ENCODE data around the gene IL36RN. TPM values are rescaled to one million over a fixed set of nuclear protein-coding genes. Genes with fewer than 3 reads are reported as not detected.

The IL36RN gene
- total RNA-seq = not detected in 2 replicates

DNA sequence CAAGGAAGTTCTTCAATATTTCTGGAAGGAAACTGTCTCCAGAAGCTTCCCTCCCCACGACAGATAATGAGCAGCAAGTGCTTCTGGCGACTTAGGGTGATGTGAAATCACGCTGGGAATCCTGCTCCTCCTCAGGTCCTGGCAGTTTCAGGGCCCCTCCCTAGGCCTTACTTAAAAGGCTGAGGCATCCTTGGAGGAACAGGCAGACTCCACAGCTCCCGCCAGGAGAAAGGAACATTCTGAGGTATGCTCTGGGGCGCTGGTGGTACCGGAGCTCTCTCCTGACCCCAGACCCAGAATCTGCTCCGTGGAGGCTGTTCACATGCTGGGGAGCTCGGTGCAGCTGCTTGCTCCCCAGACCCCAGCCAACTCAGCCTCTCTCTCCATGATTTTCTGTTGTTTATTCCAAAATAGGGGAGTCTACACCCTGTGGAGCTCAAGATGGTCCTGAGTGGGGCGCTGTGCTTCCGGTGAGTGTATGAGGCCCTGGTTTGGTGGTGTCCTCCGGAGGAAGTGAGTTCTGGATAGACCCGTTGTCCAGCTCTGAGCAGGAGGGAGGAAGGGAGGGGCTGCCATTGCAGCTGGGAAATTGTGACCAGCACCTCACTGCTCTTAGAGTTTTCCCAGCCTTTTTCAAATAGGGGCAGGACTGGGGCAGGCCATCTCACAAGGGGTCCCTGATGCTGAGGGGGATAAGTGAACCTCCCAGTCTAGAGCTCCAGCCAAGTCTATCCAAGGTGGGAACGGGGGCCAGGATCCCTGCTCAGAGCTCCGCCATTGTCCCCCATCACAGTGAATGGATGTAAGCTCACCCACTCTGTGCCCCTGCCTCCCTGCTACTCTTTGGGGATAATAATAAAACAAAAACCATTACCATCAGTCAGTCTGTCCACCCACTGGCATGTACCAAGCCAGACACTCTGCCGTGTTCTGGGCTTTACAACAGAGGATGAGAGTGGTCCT lies at the start of gene IL36RN:
TSS of gene IL36RN (plus strand) at position 201 of the 963 bp plus-strand sequence. CDS start at position 442, 241 bp downstream.
- no peak for DNase-seq (ENCODE audit: low read depth in 2 of 2)

DNA sequence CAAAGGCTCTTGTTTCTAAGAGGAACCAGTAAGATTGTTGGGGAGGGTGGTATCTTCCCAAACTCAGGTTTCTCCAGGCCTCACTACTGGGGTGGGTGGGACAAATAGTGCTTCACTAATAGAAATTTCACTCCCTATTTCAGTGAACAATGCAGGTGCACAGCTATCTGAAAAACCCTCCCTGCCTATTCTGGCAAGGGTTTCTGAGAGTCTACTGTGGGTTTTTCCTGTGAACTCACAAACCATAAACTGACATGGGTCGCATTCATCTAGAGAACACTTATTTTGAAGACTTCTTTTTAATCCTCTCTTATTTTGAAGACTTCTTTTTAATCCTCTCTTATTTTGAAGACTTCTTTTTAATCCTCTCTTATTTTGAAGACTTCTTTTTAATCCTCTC lies 49.4 kb upstream of the IL36RN start:
- DNase-seq (ENCODE audit: low read depth in 2 of 2) = no peak

DNA sequence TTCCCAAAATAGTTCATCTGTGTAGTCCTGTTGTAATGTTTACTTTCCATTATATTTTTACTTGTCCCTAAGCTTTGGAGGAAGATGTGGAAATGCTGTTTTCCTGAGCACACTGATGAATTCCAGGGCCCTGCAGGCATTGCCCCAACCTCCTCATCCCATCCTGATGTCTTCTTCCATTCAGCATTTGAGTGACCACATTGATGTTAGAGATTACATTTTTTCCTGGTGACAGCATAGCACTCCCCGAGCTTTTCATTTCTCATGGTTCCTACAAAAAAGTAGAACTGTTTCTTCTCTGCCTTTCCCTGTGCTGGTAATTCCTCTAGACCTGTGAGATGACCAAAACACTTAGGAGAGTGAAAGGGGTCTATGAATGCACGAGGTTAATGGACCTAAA lies 48.9 kb upstream of the IL36RN start:
- DNase-seq (ENCODE audit: low read depth in 2 of 2) = no peak

GRCh38 chr2:113011108-113011507 lies 47.9 kb upstream of the IL36RN start:
- DNase-seq (ENCODE audit: low read depth in 2 of 2) = no peak

DNA sequence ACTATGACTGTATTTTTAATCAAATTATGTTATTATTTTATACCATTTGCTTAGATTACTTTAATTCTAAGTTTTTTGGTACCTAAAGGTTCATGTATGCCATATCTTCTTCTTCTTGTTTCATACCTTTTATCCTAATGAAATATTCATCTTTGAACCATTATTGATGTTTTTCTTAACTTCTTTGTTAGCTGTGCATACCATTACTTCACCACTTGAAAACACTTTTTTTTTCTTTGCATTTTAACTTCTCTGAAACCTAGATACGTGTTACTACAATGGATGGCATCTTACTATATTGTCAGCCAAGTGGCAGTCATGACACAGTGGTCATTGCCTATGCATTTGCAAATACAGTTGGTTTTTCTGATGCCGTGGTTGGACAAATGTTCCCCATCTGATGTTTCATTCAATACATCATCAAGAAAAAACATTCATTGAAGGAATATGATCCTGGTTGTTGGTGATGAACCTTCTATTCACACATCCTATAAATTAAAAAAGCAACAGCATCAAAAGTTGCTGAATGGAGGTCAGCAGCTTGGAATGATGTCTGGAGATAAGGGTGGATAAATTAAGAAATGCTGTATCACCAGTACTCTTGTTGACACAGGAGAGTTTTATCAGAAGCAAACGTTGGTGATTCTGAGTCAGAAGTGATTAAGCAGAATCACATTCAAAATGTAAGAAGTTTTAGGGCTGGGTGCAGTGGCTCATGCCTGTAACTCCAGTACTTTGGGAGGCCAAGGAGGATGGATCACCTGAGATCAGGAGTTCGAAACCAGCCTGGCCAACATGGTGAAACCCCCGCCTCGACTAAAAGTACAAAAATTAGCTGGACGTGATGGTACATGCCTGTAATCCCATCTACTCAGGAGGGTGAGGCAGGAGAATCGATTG lies 46.3 kb upstream of the IL36RN start:
- no peak for DNase-seq (ENCODE audit: low read depth in 2 of 2)

DNA sequence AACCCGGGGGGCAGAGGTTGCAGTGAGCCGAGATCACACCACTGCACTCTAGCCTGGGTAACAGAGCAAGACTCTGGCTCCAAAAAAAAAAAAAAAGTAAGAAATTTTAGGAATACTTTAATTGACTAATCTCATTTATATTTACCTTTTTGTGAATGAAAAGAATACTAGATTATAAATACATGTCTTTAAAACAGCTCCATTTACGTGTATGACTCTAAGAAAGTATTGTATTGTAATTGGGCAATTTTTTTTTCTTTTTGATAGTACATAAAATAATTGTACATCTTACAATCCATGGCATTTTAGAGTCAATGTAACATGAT lies 45.7 kb upstream of the IL36RN start:
- no peak for DNase-seq (ENCODE audit: low read depth in 2 of 2)

DNA sequence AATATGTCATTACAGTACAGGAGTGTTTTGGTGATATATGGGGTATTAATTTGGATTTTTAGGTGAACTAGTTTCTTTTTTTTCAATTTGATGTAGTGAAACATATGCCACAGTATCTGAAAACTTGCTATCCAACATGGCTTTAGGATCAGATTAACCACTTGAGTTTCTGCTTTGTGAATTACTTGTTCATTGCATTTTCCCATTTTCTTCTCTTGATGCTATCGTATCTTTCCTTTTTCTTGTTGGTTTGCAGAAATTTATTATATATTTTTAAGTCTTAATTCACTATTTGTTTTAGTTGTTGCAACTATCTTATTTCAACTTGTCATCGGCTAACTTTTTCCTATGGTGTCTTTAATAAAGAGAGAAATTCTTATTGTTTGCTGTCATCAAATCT lies 44.9 kb upstream of the IL36RN start:
- DNase-seq (ENCODE audit: low read depth in 2 of 2) = no peak

GRCh38 chr2:113015042-113015441 lies 44.0 kb upstream of the IL36RN start:
- no peak for DNase-seq (ENCODE audit: low read depth in 2 of 2)

- no peak for DNase-seq (ENCODE audit: low read depth in 2 of 2)
These were observed 43.3 kb upstream of the IL36RN start for GRCh38 chr2:113015655-113016054.

DNA sequence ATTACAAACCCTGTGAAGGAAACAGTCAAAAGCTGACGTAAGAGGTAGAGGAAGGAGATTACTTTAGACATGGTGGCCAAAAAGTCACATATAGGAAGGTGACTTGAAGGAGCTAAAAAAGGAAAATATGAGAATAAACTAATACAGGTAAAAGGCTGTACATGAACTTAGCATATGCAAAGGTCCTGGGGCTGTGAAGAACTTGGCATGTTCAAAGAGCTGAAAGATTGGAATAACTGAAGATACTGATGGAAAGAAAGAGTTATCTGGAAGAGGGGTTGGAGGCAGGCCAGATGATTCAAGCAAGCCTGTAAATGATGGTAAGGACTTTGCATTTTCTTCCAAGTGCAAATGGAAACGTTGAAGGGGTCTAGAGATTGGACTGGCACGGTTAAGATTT lies 40.5 kb upstream of the IL36RN start:
- no peak for DNase-seq (ENCODE audit: low read depth in 2 of 2)

DNA sequence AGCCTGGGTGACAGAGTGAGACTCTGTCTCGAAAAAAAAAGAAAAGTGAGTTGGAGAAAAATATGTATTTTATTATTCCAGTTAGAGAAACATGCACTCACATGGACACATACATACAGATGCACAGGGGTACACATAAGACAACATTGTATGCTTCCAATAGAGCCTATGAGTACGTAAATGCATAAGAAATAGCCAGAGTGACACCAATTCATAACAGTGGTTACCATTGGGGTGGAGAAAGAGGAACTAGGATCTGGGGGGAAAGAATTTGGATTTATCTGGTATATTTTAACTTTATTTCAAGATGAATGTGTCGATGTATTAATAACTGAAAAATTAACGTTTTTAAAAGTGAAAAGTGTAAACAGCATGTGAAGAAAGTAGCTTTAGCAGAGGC lies 37.7 kb upstream of the IL36RN start:
- no peak for DNase-seq (ENCODE audit: low read depth in 2 of 2)

- DNase-seq (ENCODE audit: low read depth in 2 of 2) = no peak
These were observed 34.2 kb upstream of the IL36RN start for GRCh38 chr2:113024764-113025163.

- no peak for DNase-seq (ENCODE audit: low read depth in 2 of 2)
These were observed 33.3 kb upstream of the IL36RN start for GRCh38 chr2:113025737-113026136.

DNA sequence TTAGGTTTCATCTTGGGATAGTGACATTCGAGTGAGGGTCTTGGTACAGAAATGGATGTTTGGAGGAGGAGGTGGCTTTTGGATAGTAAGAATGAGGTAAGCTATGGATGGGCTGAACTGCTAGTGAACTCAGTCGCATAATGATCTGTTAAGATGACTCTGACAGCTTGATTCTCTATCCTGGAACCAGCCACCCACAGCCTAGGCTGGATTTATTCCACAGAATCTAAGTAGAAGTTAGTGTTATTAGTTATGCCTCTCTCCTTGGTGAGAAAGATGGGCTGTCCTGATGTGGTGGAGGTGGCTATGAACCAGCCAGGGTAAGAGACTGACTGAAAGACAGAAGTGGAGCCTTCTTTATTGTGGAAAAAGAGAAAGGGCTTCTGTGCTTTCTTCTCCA lies 31.3 kb upstream of the IL36RN start:
- no peak for DNase-seq (ENCODE audit: low read depth in 2 of 2)

- DNase-seq (ENCODE audit: low read depth in 2 of 2) = no peak
These were observed 30.9 kb upstream of the IL36RN start for GRCh38 chr2:113028112-113028511.

DNA sequence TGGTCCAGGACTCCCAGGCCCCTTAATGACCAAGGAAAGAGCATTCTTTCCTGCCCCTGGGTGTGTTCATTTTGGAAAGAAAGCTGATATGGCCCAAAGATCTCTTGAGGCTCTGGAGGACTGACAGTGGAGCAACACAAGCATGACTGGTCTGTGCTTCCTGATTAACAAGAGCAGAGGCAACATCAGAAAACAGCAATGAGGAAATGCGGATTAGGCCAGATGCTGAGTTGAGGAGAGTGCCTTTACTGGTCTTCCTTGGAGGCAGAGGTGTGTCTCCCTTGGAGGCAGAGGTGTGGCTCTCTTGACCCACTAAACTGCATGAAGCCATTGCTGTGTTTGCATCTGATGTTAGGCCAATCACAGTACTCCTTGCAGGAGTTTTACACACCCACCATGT lies 26.3 kb upstream of the IL36RN start:
- no peak for DNase-seq (ENCODE audit: low read depth in 2 of 2)

- DNase-seq (ENCODE audit: low read depth in 2 of 2) = no peak
These were observed 25.0 kb upstream of the IL36RN start for GRCh38 chr2:113034016-113034415.

- DNase-seq (ENCODE audit: low read depth in 2 of 2) = no peak
These were observed 22.2 kb upstream of the IL36RN start for GRCh38 chr2:113036763-113037162.

- DNase-seq (ENCODE audit: low read depth in 2 of 2) = no peak
These were observed 20.7 kb upstream of the IL36RN start for GRCh38 chr2:113038291-113038690.

- no peak for DNase-seq (ENCODE audit: low read depth in 2 of 2)
These were observed 19.8 kb upstream of the IL36RN start for GRCh38 chr2:113039158-113039557.

GRCh38 chr2:113039719-113040118 lies 19.3 kb upstream of the IL36RN start:
- no peak for DNase-seq (ENCODE audit: low read depth in 2 of 2)

- no peak for DNase-seq (ENCODE audit: low read depth in 2 of 2)
These were observed 17.1 kb upstream of the IL36RN start for GRCh38 chr2:113041871-113042270.

DNA sequence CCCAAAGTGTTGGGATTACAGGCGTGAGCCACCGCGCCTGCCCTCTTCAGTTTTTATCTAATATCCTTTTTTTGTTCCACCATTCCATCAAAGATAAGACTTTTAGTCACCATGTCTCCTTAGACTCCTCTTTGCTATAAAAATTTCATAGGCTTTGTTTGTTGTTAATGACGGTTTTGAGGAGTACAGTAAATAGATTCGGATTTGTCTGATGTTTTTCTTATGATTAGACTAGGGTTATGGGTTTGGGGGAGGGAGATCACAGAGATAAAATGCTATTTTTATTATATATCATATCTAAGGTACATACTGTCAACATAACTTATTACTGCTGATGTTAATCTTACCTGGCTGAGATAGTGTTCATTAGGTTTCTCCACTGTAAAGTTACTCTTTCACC lies 12.5 kb upstream of the IL36RN start:
- DNase-seq (ENCODE audit: low read depth in 2 of 2) = no peak
